Activated T-cell treated with anti-CD3 and anti-CD28 coated beads for 24 hours (primary cell): ENCODE data around the gene SYNE3.

ENCODE experiments used
- DNase-seq: peaks from one replicate; pipeline ENCODE4 v3.0.0-alpha.2; 2020; ENCODE audit warnings: low read depth

Gene SYNE3

DNA sequence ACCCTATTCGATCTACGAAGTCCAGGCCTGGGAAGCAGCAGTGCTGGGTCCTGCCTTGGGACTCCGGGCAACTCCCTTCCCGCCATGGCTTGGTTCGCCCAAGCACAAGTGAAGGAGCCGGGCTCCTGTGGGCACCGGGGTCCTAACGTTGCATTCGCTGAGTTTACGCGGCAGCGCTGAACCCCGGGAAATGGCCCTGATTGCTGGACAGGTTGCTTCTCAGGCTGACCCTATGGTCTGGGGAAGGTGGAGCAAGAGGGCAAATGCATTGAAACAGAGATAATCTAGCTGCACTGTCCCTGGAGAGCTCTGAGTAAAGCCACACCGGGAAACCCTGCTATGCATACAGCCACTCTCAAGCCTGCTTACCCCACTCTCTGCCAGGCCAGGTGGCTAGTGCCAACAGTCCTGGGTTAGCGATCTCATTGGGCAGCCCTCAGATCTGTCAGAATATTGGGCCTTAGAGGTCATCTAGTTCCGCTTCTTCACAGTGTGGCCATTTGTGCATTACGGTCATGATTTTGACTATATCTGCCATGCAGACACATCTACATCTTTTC lies 11.3 kb downstream of the SYNE3 start:
- no peak for DNase-seq

DNA sequence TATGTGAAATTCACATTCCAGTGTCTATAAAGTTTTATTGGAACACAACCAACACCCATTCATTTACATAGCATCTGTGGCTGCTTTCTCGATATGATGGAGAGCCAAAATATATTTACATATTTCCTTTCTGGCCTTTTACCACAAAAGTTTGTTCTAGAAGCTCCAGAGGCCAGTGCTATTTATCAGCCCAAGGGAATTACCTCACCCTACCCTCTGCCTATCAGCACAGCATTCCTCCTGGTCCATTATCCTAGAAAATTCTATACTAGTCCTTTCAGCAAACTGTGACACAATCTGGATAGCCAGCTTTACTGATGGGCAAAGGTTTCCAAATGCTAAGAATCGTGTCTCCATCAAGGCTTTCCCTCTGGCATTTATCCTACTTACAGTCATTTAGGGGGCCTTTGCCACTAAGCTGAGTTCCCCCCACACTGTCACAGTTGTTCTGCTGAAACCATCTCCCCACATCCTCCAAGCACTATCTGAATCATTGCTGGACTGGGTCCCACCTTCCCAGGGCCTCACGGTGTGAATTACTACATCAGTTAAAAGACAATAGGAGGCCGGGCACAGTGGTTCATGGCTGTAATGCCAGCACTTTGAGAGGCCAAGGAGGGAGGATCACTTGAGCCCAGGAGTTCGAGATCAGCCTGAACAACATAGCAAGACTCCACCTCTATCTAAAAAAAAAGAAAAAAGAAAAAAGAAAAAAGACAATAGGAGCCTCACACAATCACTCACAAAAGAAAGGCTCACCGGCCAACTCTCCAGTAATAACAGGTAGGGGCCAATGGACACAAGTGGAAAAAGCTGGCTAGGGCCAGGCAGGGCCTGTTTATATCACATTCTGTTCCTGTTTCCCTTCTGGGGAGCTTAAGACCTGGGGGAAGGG lies 12.1 kb downstream of the SYNE3 start:
- DNase-seq = no peak

DNA sequence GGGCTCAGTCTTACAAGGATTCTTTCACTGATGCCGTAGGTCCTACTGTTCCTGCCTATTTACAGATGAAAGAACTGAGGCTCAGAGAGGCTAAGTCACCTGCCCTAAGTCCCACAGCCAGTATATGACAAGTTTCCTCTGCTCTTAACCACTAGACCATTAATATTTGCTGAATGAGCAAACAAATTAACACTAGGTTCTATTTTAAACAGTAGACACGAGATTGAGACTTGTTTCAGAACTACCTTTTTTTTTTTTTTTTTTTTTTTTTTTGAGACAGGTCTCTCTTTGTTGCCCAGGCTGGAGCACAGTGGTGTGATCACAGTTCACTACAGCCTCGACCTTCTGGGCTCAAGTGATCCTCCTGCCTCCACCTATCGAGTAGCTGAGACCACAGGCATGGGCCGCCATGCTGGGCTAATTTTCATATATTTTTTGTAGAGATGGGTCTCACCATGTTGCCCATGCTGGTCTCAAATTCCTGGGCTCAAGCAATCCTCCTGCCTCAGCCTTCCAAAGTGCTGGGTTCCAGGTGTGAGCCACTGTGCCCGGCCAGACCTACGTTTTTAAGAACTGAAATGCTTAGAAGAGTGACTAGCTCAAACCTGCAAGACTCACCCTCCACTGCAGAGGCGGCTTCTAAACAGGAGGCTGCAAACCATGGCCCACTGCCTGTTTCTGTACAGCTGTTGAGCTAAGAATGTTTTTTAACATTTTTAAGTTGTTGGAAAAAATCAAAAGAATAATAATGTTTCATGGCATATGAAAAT lies 12.9 kb downstream of the SYNE3 start:
- no peak for DNase-seq

DNA sequence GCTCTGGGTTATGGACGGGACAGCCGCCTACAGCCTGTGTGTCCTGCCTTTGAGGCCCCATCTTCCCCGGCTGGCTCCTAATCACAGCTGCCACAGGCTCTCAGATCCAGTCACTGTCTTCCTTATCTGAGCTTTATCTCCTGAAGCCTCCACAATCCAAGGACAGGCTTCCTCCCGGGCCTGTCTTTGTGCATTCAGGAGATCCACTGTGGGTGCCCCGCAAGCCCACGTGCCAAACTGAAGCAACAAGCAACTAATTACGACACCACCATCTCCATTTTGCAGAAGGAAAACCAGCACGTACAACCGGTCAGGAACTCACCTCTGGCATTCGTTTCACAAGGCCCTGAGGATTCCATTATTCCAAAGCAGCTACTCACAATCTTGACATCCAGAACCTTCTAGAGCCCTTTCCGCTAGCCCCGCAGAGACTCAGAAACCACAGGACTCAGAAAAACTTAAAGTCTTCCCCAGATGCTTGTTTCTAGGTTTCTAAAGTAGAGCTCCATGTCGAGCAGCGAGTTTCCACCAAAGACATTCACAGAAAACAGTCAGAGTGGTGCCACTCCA lies 14.0 kb downstream of the SYNE3 start:
- DNase-seq = no peak

DNA sequence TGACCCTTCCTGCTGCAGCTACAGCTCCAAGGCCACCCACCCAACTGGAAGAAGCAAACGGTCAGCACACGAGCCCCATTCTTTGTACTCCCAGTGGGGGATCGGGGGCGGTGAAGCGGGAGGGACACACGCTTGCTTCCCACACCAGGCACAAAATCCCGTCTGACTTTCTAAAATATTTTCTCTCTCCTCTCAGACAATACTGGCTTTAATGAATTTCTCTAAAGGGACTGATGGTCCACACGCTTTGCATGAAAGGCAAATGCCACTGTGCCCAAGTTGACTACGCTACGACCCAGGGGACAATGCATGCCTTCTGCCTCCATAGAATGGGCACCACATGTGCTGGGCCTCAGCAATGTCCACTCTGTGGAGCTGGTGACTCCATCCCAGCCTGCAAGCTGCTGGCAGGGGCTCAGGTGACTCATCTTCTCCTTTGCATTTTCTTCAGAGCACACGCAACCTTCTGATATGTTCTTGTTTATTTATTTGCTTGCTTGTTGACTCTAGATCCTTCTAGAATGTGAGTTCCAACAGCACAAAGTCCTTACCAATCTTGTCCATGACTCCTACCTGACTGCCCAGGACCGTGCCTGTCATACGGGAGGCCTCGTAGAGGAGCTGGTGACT lies 15.6 kb downstream of the SYNE3 start:
- no peak for DNase-seq

DNA sequence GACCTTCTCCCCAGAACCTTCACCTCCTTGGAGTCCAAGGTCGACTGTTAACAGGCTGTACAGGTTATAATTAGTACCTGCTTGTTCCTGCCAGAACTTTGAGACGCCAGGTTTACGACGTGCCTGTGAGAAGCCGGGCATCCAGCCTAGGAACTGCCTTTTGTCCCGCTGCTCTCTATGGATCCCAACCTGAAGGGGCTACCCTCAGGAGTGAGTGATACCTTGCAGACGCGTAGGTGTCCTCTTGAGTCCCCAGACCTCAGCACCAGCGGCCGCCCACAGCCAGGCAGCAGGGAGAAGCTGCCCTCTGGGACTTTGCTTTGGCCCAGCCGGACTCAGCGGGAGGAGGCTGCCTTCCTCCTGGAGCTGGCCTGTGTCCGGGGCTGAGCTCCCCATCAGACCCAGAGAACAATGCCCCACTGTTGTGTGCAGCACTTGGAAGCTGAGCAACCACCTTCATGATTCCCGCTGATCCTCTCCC lies 16.2 kb downstream of the SYNE3 start:
- DNase-seq = no peak

DNA sequence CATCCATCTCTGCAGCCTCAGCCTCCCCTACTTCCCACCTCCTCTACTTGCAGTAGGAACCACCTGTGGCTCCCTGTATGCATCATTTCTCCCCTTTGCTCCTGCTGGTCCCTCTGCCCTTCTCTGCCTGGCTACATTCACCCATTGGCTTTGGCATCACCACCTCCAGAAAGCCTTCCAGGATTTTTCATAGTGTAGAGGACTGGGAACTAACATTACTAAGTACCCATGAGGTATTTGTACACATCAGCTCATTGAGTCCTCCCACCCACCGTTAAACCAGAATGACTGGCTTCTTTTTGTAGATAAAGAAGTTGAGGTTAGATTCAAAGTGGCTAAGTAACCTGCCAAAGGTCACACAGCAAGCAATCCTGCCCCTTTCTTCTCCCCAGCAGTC lies 17.1 kb downstream of the SYNE3 start:
- no peak for DNase-seq

DNA sequence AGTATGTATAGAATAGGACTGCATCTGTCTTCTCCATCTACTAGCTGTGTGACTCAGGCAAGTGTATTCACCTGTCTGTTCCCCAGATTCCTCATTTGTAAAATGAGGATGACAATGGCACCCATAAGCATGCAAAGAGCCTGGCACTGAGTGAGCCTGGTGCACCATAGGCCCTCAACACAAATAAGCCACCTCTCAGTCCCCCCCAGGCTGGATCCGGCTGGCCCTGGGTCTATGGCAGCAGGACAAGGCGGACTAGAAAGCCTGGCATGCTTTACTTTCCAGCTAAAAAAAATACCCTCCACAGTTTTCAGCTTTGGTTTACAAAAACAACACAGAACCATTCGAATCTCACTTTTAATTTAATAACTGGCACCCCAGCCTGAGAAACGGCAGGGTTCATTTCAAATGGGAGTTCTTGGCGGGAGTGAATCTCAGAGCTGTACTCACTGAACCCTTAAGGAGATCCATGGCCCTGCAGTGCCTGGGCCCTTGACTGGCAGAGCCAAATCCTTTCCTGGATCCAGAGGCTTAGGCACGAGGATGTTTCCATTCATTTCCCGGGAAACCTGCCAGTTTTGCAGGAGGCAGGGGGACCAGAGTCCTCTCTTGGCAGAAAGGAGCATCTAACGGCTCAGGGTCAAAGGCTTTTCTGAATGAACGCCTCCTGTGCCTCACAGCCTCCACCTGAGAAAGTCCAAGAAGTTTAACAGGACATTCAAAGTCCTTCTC lies 17.7 kb downstream of the SYNE3 start:
- no peak for DNase-seq

DNA sequence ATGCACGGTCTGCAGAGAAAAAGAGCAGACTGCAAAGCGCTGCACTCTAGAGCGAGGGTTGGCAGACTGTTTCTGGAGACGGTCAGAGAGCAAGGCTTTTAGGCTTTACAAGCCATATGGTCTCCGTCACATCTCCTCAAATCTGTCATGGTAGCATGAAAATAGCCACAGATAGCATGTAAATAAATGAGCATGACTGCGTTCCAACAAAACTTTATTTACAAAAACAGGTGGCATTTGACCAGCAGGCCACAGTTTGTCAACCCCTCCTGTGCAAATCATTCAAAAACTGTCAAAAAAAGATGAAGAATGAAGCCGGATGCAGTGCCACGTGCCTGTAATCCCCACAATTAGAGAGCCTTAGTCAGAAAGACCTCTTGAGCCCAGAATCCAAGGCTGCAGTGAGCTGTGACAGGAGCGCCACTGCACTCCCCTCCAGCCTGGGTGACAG lies 18.9 kb downstream of the SYNE3 start:
- no peak for DNase-seq

DNA sequence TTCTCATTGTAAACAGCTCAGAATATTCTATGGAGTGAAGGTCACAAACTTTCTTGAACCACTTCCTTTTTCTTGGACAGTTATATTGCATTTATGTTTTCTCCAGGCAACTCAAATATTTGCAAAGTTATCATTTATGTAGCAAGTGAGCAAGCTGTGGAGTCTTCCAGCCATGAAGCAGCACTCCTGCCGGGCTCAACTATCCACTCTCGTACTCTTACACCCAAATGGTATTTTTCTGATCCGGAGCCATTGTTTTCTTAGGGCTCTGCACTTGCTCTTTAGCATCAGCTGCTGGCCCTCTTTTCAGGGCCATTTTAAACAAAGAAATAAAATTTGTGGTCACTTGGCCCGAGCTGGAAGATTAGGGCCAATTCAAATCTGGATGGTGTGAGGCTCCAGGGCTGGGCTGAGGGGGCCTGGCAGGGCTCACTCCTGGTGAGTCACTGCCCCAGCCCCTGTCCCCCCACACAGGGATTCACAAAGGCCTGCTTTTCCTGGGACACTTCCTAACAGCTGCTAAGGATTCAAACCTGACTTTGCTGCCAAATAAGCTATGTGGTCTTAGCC lies 19.7 kb downstream of the SYNE3 start:
- DNase-seq = no peak

DNA sequence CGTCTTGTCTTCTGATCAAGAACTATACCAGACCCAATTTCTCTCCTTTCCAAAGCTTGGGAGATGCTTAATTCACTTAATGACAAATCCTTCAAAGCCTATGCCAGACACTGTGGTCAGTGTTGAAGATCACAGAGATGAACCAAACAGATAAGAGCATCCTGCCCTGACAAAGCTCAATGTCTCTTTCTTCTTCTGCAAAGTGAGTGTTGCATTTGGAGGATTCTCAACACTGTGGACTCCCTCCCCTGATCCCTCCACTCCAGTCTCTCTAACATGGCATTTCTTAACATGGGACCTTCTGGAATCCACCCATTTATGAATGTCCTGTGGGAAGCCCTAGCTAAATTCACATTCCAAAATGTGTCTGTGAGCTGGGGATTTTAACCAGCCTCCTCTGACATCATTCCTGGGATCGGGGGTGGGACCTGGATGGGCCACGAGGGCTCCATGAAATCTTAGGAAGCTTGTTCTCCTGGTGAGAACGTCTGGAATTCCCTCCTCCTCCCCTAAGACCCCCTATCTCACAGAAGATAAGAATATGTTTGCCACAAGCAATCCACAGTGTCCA lies 20.3 kb downstream of the SYNE3 start:
- no peak for DNase-seq

DNA sequence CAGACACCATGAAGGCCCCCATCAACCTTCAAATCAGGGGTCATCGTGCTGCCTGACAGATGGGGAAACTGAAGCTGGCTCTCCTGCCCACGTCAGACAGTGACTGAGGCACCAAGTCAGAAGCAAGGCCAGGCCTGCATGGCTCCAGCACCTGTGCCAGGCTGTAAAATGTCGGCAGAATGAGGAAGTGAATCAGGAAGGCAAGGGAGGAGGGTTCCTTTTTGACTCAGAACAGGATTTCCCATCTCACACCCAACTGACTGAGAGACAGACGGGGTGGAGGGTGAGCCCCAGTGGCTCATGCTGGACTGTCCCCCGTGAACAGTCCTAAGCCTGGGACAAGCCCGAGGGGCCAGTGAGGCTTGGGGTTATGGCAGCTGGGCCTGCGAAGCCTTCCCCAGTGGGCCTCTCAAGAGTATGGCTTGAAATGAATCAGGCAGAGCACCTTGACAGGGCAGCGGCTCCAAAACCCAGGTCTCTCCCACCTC lies 20.9 kb downstream of the SYNE3 start:
- no peak for DNase-seq

DNA sequence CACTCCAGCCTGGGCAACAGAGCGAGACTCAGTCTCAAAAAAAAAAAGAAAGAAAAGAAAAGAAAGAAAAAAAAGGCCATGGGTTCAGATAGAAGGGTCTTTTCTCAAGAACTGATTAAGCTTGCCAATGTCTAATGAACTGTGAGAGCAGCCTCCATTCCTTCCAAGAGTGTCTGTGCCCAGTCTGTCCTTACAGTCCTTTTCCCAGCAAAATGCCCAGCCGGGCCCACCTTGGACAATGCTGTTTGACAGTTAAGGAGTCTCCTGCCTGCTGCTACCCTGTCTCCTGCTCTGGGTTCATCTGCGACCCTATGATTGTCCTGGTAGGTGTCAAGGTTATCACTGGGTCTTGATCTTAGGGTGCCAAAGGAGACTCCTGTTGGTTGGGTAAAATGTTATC lies 21.4 kb downstream of the SYNE3 start:
- no peak for DNase-seq

DNA sequence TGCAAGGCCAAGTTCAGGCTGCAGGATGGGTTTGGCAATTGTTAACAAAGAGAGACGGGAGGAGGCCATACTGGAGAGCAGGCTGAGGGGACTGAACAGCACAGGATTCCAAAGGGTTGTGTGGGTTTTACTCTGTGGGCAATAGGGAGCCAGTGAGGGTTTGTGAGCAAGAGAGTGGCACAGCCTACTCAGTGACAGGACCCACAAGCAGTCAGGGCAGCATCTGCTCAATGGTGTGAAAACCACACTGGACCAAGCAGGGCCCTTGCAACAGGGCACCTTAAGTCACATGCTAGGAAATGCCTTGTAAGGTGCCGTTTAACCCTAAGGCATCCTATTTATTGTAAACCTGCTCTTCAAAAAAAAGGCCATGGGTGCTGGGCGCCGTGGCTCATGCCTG lies 22.0 kb downstream of the SYNE3 start:
- DNase-seq = no peak

DNA sequence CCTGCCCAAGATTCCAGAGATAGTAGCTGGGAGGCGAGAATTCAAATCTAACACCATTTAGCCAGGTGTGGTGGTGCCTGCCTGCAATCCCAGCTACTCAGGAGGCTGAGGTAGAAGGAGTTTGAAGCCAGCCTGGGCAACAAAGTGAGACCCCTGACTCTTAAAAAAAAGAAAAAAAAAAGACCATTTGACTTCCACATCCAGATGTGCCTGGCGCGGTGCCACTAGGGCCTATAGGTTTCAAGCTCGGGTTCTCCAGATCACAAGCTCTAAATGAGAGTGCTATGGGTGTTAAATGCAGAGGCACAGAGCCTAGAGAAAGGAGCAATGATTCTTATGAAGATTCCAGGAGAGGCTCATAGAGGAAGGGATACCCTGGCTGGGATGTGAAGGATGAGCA lies 22.5 kb downstream of the SYNE3 start:
- DNase-seq = no peak

DNA sequence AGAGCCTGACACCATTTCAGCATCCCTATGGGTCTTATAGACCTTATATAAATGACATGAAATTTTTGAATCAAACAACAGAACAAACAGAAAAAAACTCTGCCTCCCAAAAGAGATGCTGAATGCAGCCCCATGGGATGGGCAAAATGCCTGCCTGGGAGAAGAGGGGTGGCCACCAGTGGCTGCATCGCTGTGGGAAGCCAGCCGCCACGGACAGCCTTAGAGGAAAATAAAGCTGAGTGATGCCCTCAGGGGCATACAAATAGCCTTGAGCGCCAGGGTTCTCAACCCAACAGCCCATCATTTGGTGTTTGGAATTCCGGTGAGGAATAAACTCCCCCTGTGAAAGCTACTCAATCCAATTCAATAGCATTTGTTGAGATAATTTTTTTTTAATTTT lies 22.9 kb downstream of the SYNE3 start:
- DNase-seq = no peak

DNA sequence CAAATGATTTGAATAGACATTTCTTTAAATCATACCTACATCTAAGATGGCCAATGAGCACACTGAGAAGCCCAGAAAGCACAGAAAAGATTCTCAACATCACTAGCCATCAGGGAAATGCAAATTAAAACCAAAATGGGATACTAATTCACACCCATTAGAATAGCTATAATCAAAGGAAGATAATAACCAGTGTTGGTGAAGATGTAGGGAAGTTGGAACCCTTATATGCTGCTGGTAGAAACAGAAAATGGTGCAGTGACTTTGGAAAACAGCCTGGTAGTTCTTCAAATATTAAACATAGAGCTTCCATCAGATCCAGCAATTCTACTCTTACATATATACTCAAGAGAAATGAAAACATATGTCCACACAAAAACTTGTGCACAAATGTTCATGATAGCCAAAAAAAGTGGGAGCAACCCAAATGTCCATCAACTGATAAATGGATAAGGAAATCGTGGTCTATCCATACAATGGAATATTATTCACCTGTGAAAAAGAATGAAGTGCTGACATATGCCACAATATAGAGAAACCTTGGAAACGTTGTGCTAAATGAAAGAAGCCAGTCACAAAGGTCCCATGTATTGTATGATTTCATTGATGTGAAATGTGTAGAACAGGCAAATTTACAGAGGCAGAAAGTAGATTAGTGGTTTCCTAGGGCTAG lies 24.4 kb downstream of the SYNE3 start:
- DNase-seq = no peak

DNA sequence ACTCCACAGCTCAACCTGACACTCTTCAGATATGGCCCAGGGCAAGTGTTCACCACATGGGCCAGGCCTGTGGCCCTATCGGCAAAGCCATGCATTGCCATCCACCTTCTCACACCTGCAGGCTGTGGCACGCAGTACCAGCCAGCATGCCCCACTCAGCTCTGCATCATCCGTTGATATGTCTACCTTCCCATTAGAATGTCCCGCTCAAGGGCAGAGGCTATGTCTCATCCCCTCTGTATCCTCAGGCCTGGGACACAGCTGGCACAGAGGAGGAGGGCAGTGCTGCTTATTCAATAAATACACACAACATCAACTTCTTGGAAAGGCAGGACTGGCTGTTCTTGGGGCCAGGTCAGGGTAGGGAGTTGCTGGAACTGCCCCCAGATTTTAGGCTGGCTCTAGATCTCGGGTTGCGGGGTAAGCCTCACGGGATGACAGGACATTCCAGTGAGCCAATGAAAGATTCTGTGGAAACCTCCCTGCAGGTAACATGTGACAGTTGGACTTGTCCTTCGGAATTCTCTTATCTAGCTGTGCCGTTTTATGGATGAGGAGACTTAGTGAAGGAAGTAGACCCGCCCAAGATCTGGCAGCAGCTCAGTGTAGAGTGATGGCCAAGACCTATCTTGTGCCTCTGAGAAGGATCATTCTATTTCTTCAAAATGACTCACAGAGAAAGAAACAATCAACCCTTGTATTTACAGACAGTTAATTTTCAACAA lies 25.6 kb downstream of the SYNE3 start:
- no peak for DNase-seq

DNA sequence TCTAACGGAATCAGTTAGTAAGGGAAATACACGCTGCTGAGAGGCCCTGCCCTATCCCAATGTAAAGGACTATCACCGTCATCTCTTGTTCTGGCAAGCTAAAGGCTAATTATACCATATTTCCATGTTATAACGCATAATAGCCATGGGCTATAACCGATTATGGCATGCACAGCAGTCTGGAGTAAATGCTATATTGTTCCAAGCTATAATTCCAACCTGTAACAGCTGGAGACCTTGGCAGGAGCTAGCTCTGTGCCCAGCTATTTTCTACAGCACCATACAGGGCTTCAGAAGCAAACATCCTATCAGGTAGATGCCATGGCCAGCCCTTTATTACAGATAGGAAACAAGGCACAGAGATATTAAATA lies 26.3 kb downstream of the SYNE3 start:
- no peak for DNase-seq
